ENCODE data around the gene GLB1L2.

- TF ChIP-seq POLR2AphosphoS5 (IDR thresholded peaks at IDR 0.05; ENCODE audit: low read depth, low read length) = no peak
- no peak for TF ChIP-seq POLR2A (IDR thresholded peaks at IDR 0.05; ENCODE audit: low read depth, low read length)
- TF ChIP-seq TAF1 (IDR thresholded peaks at IDR 0.05; ENCODE audit: low read depth, low read length) = no peak
- TF ChIP-seq SPI1 (IDR thresholded peaks at IDR 0.05; ENCODE audit: low read depth, low read length) = no peak
- no peak for TF ChIP-seq PAX5 (IDR thresholded peaks at IDR 0.05; ENCODE audit: insufficient read depth, low read length, severe bottlenecking)
- TF ChIP-seq POU2F2 (IDR thresholded peaks at IDR 0.05; ENCODE audit: low read depth, low read length) = no peak
Observed at GRCh38 chr11:134380785-134381184, 49.0 kb downstream of the GLB1L2 start.
